Stimulated activated CD8-positive, alpha-beta memory T cell treated with anti-CD3 and anti-CD28 coated beads, Interleukin-12 subunit alpha, Interleukin-12 subunit beta, amount 100 ng/mL, for 4 hours (primary cell): ENCODE results near the gene S100Z.
"Not testable (repeated sequence)": the region's sequence is repeated elsewhere in the genome, so short reads cannot be mapped to it uniquely, and the experiment has no call there.

Experiments used
- DNase-seq: peaks from one replicate; pipeline ENCODE4 v3.0.0-alpha.2; 2020; ENCODE audit warnings: low read depth

S100Z gene

DNA sequence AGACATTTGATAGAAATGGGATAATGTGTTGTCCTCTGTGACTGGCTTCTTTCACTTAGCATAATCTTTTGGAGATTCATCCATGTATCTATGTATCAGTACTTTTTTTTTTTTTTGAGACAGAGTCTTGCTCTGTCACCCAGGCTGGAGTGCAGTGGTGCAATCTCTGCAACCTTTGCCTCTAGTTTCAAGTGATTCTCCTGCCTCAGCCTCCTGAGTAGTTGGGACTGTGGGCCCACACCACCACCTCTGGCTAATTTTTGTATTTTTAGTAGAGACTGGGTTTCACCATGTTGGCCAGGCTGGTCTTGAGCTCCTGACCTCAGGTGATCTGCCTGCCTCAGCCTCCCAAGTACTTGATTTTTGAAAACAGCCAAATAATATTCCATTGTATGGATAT is 23.4 kb upstream of the S100Z start:
- not testable (repeated sequence) for DNase-seq

DNA sequence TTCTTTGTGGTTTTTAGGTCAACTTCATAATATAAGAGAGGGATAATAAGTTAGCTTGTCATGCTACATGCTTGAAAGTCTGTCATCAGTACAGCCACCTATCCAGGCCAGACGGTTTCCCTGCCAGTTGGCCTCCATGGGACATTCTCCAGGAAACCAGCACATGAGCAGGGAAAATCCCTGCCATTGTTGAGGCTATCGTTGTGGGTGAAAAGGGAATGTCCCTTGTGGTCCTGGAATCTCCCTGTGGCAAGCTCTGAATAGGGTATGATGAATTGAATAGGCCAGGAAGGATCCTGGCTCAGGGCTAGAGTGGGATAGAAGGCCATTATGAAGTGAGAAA is 18.7 kb upstream of the S100Z start:
- no peak for DNase-seq

DNA sequence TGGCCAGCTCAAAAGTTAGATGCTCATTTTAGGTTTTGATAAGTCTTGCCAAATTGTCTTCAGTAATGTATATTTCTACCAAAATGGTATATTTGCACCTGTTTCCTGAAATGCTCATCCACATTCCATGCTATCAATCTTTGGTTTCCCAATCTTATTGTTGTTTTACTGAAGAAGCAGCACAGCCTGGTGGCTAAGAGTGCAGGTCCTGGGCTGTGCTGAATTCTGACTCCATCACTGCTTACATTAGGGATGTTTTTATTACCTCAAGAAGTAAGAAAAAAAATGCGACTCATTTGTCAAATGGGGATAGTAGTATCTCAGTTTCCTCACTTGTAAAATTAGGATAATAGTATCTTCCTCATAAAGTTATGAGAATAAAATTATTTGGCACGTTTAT is 13.6 kb upstream of the S100Z start:
- no peak for DNase-seq

DNA sequence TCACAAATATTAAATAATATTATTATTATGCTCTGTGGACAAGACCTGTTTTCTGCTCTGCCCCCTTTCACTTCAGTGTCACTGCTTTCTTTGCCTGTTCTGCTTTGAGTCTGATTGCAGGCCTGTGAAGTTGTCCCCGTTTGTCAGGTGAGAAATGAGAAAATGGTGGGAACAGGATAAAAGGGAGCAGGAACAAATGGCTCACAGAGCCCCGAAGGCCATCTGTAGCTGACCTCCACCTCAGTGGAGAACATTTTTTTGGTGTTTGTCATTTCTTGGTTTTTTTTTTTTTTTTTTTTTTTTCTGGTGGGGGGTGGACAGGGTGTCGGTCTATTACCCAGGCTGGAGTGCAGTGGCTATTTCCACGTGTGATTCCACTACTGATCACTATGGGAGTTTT is 13.2 kb upstream of the S100Z start:
- DNase-seq: no peak

DNA sequence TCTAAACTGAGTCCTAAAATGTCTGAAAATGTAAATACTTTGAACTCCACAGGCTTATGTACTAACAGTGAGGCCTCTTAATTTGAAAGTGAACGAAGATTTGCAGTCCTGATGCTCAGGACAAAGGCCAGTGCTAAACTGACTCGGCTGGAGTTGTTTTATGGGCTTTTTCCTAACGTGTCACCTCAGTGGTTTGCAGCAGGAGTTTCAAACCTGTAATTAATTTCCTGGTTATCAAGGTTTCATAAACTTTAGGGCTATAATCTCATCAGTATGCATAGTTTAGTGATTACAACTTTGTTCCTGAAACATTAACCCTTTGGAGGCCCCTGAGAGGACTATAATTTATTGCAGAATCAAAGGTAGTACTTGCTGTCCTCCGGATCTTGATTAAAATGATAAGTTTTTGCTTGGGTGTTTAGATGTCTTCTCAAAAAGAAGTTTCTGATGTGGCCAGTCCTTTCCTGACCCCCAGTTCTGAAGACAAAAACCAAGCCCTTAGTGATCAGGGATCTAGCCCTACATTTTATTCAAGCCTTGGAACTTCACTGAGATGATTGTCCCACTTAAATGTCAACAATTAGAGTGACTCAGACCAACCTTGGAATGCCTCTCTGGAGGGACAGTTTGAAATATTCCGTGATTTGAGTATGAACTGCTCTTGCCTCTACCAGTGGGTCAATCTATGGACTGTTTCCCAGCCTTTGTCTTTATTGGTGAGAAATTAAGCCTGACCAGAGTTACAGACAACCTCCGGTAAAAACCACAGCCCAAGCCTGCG is 11.1 kb upstream of the S100Z start:
- no peak for DNase-seq

DNA sequence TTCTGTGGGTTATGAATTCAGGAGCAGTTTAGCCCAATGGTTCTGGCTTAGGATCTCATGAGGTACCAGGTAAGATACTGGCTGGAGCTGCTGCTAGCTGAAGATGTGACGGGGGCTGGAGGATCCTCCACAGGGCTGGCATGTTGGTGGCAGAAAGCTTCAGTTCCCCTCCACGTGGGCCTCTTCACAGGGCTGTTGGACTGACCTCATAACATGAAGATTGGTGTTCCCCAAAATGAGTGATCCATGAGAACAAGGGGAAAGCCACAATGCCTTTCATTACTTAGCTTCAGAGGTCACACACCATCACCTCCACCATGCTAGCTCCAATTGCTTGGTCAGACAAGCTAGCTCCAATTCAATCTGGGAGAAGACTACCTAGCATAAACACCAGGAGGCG is 8.5 kb upstream of the S100Z start:
- no peak for DNase-seq

DNA sequence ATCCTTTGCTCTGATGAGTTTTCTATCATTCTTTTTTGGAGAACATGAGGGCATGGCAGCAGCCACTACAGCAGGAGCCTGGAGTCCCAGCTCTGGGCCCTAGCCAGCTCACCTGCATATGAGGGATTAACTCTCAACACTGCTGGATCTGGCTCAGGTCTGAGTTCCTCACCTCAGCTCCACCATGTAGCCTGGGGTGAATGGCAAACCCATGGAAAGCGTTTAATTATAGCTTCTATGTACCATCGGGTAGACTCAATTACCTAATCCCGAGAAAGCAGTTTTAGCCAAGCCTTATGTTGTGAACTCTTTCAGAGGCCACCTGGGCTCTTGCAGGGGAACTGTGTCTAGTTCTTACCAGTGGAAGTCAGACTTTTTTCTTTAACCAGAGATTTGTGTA is 3.9 kb upstream of the S100Z start:
- DNase-seq: no peak

DNA sequence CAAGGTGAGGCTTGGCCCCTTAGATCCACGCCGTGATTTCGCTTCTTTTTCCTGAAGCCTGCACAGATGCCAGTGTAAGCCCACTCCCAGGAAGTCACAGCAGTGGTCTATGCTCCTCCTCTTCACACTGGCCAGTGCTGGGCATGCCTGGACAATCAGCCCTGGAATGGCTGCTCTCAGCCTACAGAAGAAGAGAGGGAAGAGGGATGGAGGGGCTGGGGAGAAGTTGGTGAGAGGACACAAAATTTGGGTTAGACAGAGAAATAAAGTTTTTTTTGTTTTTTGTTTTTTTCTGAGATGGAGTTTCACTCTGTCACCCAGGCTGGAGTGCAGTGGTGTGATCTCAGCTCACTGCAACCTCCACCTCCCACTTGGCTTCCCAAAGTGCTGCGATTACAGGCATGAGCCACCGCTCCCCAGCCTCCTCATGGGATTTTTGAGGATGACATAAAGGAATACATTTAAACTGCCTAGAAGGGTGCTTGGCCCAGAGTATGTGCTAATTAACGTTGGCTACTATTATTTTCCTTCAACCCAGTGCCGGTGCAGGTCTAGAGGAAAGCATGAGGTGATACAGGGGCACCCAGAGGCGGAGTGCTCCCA is 830 bp downstream of the S100Z start:
- no peak for DNase-seq

DNA sequence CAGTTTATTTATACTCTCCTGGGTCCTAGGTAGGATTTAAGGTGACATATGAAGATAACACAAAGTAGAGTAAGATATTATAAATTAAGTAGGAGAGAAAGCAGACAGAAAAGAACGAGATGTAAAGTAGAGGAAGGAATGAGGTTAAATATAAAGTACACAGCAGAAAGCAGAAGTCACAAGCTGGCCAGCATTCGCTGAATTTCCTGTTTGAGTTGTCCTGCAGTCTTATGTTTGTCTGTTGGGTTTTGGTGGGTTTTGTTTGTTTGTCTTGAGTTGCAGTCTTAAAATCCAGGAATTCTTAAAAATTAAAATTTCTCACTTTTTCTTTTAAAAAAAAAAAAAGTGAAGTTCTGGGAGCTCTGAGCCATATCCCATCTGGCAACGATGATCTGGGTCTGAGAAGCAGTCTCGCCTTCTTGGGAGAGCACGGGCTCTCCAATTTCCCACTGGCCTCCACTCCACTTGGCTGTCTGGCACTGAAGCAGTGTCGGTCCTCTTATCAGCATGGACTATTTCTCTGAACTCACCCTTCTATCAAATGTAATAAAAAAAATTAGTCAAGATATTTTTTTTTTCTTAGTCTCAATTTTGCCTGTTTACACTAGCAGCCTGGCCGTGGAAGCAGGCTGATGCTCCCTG is 2.0 kb downstream of the S100Z start:
- DNase-seq: no peak

DNA sequence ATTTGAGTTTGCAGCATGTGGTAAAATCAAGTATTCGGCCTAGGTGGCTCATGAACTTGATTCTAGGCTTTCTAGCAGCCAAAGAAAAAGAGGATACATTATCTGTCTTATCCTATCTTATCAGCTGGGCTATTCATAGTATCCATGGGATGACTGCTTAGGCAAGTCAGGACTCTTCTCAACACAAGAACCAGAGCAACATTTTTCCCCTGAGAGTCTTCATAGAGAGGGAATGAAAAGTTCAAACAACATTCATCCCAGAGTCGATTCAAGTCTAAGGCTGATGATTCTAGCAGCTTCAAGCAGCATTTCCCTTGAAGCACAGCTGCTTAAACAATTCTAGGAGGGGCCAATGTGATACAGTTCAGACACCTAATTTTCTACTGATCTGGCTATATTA is 3.0 kb downstream of the S100Z start:
- DNase-seq: no peak

DNA sequence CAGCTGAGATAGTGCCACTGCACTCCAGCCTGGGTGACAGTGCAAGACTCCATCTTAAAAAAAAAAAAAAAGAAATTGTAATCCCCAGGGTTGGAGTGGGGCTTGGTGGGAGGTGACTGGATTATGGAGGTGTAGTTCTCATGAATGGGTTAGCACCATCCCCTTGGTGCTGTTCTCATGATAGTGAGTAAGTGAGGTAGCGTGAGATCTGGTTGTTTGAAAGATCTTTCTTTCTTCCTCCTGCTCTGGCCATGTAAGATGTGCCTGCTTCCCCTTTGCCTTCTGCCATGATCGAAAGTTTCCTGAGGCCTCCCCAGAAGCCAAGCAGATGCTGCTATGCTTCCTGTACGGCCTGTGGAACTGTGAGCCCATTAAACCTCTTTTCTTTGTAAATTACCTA is 3.9 kb downstream of the S100Z start:
- not testable (repeated sequence) for DNase-seq

DNA sequence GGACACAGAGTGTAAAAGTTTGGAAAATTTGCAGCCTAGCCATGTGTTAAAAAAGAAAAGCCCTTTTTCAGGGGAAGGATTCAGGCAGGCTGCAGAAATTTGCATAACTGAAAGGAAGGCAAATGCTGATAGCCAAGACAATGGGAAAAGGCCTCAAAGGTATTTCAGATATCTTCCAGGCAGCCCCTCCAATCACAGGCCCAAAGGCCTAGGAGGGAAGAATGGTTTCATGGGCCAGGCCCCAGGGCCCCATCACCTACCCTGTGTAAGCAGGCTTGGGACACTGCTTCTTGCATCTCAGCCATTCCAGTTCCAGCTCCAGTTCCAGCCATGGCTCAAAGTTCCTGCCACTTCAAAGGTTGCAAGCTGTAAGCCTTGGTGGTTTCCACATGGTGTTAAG is 4.8 kb downstream of the S100Z start:
- no peak for DNase-seq

DNA sequence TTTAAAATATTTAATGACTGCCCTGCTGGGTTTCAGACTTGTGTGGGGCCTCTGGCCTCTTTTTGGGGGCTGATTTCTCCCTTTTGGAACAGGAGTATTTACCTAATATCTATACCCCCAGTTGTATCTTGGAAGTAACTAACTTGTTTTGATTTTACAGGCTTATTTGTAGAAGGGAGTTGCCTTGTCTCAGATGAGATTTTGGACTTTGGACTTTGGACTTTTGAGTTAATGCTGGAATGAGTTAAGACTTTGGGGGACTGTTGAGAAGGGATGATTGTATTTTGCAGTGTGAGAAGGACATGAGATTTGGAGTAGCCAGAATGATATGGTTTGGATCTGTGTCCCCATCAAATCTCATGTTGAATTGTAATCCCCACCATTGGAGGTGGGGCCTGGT is 5.7 kb downstream of the S100Z start:
- DNase-seq: not testable (repeated sequence)

DNA sequence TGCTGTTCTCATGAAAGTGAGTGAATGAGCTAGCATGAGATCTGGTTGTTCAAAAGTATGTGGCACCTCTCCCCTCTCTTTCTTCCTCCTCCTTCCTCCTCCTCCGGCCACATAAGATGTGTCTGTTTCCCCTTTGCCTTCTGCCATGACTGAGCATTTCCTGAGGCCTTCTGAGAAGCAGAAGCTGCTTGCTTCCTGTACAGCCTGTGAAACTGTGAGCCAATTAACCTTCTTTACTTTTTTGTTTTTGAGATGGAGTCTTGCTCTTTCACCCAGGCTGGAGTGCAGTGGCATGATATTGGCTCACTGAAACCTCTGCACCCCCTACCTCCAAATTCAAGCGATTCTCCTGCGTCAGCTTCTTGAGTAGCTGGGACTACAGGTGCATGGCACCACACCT is 6.1 kb downstream of the S100Z start:
- no peak for DNase-seq

DNA sequence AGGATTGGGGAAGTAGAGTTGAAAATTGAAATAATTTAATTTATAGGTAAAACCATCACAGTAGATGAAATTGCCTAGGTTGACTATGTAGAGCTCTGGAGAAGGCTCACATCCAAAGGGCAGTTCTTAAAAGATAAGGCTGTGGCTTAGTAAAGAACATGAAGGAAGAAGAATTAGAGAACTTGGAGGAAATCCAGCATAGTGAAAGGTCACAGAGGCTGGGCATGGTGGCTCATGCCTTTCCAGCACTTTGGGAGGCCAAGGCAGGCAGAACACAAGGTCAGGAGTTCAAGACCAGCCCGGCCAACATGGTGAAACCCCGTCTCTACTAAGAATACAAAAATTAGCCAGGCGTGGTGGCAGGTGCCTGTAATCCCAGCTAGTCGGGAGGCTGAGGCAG is 7.0 kb downstream of the S100Z start:
- DNase-seq: not testable (repeated sequence)

DNA sequence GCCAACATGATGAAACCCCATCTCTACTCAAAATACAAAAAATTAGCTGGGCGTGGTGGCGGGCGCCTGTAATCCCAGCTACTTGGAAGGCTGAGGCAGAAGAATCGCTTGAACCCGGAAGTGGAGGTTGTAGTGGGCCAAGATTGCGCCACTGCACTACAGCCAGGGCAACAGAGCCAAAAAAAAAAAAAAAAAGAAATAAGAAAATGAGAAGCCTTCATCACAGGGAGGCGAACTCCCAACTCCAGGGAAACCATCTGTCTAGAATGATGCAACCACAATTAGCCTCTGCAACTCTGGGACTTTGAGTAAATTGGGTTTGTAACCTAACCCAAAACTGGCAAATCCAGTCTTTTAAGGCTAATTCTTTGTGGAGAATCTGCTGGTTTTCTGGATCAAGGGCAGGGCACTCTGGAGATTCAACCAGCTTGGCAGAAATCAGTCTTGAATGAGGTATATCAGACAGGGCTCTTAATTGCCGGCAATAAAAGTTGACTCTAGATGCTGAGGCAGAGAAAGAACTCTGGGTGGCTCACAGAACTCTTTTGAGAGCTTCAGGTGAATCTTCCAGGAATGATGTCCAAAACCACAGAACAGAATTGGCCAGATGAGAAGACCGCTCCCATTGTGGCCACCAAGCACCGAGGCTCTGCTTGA is 9.9 kb downstream of the S100Z start:
- no peak for DNase-seq

DNA sequence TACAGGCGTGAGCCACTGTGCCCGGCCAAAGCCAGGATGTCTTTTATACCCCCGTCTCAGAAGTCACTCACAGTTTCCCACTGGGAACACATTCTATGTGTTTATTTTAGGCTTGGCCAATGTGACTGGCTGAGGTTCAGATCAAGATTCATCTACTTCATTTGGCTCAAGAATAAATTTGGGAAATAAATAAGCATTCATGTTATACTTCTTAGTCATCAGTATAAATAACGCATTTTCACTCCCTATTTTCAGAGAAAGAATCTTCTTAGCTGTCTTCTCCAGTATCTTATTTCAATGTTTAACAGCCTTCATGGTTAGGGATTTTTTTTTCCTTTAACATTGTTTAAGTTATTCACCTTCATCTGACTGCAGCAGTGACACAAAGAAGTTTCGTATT is 11.8 kb downstream of the S100Z start:
- no peak for DNase-seq

DNA sequence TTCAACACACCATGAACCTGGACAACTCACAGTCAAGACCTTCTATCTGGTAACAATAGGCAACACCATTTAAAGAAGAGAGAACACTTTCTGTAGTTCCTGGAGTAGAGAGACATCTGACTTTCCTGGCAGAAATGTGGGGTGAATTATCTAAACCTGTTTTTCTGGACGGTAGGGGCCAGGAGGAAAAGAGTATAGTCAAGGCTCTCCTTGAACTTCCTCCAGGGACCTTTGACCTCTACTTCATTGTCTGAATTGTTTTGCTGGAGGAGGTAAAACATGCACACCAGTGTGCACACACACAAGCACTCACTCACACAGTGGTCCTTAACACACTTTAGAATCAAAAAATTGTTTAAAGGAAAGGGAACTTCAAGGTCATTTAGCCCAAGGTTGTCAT is 13.2 kb downstream of the S100Z start:
- DNase-seq: no peak

DNA sequence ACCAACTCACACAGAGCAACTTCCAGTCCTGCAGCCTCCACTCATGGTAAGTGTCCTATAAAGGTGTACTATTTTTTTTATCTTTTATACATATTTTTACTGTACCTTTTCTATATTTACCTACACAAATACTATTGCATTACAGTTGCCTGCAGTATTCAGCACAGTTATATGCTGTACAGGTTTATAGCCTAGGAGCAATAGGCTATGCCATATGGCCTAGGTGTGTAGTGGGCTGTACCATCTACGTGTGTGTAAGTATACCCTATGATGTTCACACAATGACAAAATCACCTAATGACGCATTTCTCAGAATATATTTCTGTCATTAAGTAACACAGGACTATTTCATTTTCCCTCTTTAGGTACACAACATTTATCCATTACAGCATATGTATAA is 16.7 kb downstream of the S100Z start:
- no peak for DNase-seq

DNA sequence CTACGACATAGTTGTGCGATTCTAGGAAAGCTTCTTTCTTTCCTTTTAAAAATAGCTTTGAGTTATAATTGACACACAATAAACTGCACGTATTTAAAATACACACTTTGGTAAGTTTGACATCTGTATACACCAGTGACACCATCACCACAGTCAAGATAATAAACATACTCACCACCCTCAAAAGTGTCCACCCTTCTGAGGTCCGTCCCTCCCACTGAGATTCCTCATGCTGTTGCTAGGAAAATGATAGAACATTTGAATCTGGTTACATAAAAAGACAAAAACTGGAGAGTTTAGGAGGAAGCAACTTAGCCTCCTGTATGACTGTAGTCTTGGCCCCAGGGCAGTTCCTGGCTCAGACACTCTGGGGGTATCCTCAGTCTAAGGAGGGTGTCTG is 17.2 kb downstream of the S100Z start:
- DNase-seq: no peak

DNA sequence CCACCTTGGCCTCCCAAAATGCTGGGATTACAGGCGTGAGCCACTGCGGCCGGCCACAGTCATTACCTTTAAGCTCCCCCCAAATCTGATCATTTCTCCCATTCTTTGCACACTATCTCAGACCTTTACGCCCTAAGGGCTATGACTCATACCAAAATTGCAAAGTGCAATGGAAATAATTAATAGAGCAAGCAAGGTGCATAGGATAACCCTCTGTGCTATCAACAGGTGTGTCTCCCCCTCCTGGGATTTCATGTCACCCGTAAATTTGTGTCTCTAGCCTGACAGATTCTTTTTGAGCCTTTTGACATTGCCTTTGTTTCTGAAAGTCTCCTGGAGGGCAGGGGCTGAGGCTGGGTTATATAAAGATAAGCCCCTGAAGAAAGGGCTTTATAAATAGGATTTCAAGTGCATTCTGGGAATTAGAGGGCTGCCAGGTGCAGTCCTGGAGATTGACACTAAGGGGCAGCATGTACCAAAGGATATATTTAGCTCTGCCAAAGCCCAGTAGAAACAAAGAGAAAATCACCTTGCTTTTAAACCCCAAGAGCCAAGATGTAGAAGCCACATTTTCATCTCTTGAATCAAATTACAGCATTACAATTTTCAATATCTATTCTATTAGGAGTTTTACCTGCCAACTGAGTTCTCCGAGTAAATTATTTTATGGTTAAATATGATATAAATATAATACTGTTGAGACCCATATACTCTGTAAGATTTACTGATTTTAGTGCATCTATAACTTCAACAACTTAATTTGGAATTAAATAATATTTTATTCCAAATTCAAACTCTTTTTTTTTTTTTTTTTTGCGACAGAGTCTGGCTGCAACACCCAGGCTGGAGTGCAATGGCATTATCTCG is 18.2 kb downstream of the S100Z start:
- DNase-seq: peak; percentile 2

DNA sequence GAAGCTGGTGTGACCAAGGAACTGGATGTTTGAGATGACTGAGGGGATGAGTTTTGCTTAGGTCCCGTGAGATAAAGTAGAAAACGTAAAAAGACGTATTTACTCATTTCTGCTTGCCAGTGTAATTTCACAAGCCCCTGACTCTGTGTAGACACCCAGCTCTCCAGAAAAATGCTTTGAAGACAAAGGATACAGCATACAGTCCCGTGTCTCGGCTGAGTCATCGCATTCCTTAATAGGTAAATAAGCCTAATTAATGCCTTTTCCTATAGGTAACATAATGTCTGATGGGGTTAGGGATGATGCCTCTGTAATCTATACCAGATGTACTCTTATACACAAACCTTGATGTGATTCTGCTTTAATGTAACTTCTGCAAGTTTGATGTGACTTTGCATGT is 20.2 kb downstream of the S100Z start:
- no peak for DNase-seq
